T-helper 17 cell (primary cell): ENCODE measurements around the gene SPAST. TPM values are rescaled to one million over a fixed set of nuclear protein-coding genes. Genes with fewer than 3 reads are reported as not detected.
"Not testable (repeated sequence)": the region's sequence is repeated elsewhere in the genome, so short reads cannot be mapped to it uniquely, and the experiment has no call there.

ENCODE experiments used
- ATAC-seq: fragments of 150-1000 bp; cut with Tn5 transposase; 2 replicates; pipeline ENCODE4 v1.10.0; 2021; ENCODE audit warnings: mild to moderate bottlenecking, moderate library complexity
- DNase-seq, 3 donors: peaks; one replicate each; pipeline versions ENCODE4 v3.0.0 to v3.0.0-alpha.2; 2020 to 2021
- H3K9me3 ChIP-seq: one replicate; pipeline ENCODE4 v1.7.0; 2013; ENCODE audit warnings: low read length, mild to moderate bottlenecking; ENCODE audit not compliant: control insufficient read depth, poor library complexity, severe bottlenecking
- H3K27ac Mint-ChIP-seq: one replicate; pipeline ENCODE4 v1.8.0; 2022; ENCODE audit warnings: mild to moderate bottlenecking, moderate library complexity, mixed read lengths
- H3K27me3 Mint-ChIP-seq: one replicate; pipeline ENCODE4 v1.8.0; 2022; ENCODE audit warnings: mixed read lengths
- H3K36me3 Mint-ChIP-seq: one replicate; pipeline ENCODE4 v1.8.0; 2022; ENCODE audit warnings: low read depth, mixed read lengths
- H3K4me1 Mint-ChIP-seq: one replicate; pipeline ENCODE4 v1.8.0; 2022; ENCODE audit warnings: mild to moderate bottlenecking, mixed read lengths
- H3K4me3 Mint-ChIP-seq: one replicate; pipeline ENCODE4 v1.8.0; 2022; ENCODE audit warnings: mild to moderate bottlenecking, moderate library complexity, mixed read lengths
- total RNA-seq, 4 donors: library from RNA in 2 of 4; stranded (reverse) in 2 of 4; gene quantifications; one replicate each; pipeline ENCODE4 v1.2.3 and lab custom pipeline; 2022 to 2026

Gene SPAST
- total RNA-seq, 2 donors from 2014 or later = 15.8 to 16.8 TPM

DNA sequence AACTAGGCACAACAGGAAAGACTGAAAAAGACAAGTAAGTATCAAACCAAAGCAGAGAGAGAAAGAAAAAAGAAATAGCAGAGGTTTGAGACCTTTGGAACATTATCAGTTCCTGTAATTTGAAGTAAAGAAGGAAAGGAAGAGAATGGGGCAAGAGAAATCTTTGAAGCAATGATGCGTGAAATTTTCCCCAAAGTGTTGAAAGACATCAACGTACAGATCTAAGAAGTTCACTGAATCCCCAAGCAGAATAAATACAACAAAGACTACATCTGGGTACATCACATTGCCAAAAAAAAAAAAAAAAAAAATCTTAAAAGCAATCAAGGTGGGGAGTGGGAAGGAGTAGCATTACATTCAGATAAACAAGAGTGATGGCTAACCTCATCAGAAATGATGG, 96.3 kb downstream of the SPAST start:
- H3K27me3 Mint-ChIP-seq = no peaks in the 10 kb centered on the region
- H3K4me1 Mint-ChIP-seq = peaks cover 2% of the 10 kb centered on the region
- H3K4me3 Mint-ChIP-seq = no peak overlapping the region
- no peak for DNase-seq
- no peak overlapping the region for H3K27ac Mint-ChIP-seq
- H3K9me3 ChIP-seq = no peaks in the 10 kb centered on the region
- ATAC-seq = no peak
- H3K36me3 Mint-ChIP-seq = no peaks in the 10 kb centered on the region

DNA sequence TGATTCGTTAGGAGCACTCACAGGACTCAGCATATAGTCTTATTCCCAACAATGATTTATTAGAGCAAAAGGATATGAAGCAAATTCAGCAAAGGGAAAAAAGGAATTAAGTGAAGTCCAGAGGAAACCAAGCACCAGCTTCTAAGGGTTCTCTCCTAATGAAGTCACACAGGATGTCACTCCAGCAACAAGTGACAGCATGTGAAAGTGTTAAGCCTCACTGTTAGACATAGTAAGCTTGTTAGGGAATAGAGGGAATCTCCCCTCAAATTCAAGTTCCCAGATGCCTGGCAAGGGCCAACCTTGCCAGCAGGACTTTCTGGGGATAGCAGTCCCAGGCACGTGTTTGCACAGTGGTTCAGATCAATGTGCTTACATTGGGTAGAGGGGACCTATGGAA, 97.9 kb downstream of the SPAST start:
- no peaks in the 10 kb centered on the region for H3K9me3 ChIP-seq
- Mint-ChIP-seq H3K4me1 (peaks cover 8% of the 10 kb centered on the region), H3K4me3 (no peak overlapping the region), H3K27me3 (no peaks in the 10 kb centered on the region), H3K27ac (no peak overlapping the region), H3K36me3 (no peaks in the 10 kb centered on the region)
- DNase-seq (no peak), ATAC-seq (no peak)

DNA sequence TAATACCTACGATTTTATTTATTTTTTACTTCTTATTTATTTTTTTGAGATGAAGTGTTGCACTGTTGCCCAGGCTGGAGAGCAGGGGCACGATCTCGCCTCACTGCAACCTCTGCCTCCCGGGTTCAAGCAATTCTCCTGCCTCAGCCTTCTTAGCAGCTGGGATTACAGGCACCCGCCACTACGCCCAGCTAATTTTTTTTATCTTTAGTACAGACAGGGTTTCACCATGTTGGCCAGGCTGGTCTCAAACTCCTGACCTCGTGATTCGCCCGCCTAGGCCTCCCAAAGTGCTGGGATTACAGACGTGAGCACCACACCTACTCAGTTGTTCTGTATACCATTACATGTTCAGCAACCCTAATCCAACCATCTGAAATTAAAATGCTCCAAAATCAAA, 100.9 kb downstream of the SPAST start:
- DNase-seq, H3K9me3 ChIP-seq, H3K27me3 Mint-ChIP-seq, H3K27ac Mint-ChIP-seq, ATAC-seq, H3K36me3 Mint-ChIP-seq: not testable (repeated sequence)
- Mint-ChIP-seq H3K4me1 (peaks cover 20% of the 10 kb centered on the region), H3K4me3 (peak overlapping the region; percentile 98)

DNA sequence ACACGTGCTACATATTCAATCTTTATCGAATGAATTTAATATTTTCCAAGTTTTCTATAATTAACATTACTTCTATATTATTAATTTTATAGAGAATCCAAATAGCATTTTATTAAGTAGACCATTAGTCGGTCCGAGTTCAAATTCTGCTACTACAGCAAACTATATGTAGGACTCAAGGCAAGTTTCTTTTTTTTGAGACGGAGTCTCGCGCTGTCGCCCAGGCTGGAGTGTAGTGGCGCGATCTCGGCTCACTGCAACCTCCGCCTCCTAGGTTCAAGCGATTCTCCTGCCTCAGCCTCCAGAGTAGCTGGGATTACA, 101.6 kb downstream of the SPAST start:
- H3K9me3 ChIP-seq, H3K27me3 Mint-ChIP-seq, H3K36me3 Mint-ChIP-seq, DNase-seq: not testable (repeated sequence)
- Mint-ChIP-seq H3K4me3 (peak overlapping the region; percentile 98), H3K27ac (peak overlapping the region; percentile 95), H3K4me1 (peaks cover 20% of the 10 kb centered on the region)
- ATAC-seq = peak; percentile 11

DNA sequence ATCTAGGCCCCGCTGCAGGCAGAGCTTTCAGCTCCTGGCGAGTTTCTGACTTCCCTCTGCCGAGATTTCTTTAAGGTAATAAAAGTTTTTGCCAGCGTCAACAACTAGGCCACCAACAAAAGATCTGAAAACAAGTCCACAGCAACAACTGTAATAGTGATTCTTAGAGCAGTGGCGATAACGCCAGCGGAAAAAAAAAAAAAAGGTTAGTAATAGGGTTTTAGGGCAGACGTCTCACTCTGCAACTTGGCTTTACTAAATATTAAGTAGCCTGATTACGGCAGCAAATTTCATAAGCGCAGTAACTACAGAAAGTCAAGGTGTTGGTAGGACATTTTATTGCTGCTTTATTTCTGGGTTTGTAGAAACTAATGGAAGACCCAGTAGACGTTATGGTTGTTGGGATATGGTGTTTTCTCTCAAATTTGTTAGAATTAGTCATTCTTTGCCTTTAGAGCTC, 102.8 kb downstream of the SPAST start:
- Mint-ChIP-seq H3K4me3 (peak overlapping the region; percentile 98), H3K27me3 (no peaks in the 10 kb centered on the region), H3K27ac (peak overlapping the region; percentile 95), H3K4me1 (peaks cover 18% of the 10 kb centered on the region), H3K36me3 (no peaks in the 10 kb centered on the region)
- DNase-seq (no peak), ATAC-seq (no peak)
- no peaks in the 10 kb centered on the region for H3K9me3 ChIP-seq

DNA sequence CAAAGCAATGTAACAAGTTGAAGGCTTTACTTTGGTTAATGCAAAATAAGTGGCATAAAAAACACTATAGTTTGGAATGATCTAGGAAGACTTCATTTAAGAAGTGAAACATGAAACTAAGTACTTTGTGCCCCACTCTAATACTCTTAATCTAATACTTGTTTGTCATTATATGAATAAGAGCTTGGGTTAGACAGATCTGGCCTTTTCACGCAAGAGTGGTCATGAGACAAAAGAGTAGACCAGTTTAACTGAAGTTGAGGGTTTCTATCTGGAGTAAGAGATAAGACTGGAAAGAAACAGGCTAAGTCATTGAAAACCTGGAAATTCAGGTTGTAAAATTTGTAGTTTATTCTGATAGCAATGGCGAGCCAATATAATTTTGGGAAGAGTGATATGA, 105.2 kb downstream of the SPAST start:
- no peak for DNase-seq
- Mint-ChIP-seq H3K27ac (no peak overlapping the region), H3K27me3 (no peaks in the 10 kb centered on the region), H3K4me3 (no peak overlapping the region), H3K4me1 (peaks cover 31% of the 10 kb centered on the region), H3K36me3 (peaks cover 12% of the 10 kb centered on the region)
- no peak for ATAC-seq
- no peaks in the 10 kb centered on the region for H3K9me3 ChIP-seq

DNA sequence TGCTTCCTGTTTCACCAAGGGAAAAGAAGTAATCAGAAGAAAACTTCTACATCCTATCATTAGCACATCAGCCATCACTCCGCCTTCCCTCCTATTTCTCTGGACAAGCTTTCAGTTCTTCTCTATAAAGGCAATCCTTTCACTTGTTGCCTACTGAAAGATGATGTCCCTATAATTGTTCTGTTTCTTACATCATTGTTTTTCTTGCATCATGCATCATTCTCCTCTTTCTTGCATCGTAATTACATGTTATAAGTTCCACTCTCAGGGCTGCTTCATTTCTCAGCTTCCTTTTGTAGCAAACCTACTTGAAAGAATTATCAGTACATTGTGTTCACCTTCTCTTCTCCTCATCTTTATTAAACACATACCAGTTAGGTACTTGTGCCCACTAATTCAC, 109.5 kb downstream of the SPAST start:
- ATAC-seq (no peak), DNase-seq (no peak)
- Mint-ChIP-seq H3K4me3 (no peak overlapping the region), H3K4me1 (peaks cover 21% of the 10 kb centered on the region), H3K27ac (peak overlapping the region; percentile 44), H3K27me3 (no peaks in the 10 kb centered on the region), H3K36me3 (peaks cover 18% of the 10 kb centered on the region)
- H3K9me3 ChIP-seq = no peaks in the 10 kb centered on the region

DNA sequence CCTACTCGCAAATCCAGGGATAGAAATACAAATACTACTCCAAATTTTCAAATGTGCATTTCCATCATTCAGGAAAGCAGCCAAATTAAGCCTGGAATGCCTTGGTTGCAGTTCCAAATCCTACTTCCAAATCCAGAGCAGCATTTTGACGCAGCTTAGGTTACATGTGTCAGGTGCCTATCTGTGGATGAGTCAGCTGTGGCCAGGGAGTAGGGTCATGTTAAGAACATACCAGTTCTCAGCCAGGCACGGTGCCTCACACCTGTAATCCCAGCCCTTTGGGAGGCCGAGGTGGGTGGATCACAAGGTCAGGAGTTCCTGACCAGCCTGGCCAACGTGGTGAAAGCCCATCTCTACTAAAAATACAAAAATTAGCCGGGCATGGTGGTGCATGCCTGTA, 119.3 kb downstream of the SPAST start:
- Mint-ChIP-seq H3K36me3 (peaks cover 4% of the 10 kb centered on the region), H3K4me1 (peaks cover 6% of the 10 kb centered on the region), H3K27ac (no peak overlapping the region), H3K4me3 (no peak overlapping the region), H3K27me3 (no peaks in the 10 kb centered on the region)
- H3K9me3 ChIP-seq = no peaks in the 10 kb centered on the region
- no peak for DNase-seq
- no peak for ATAC-seq

DNA sequence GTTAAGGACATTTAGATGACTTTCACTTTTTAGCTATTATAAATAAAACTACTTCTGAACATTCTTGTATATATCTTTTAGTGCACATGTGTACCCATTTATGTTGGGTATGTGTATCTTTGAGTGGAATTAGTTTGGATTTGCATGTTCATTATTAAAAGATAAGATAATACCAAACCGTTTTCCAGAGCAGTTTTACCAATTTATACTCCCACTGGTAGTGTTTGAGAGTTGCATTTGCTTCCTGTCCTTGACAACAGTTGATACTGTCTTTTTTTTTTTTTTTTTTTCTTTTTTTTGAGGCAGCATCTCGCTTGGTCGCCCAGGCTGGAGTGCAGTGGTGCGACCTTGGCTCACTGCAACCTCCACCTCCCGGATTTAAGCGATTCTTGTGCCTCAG, 125.7 kb downstream of the SPAST start:
- H3K27ac Mint-ChIP-seq = no peak overlapping the region
- ATAC-seq (no peak), DNase-seq (no peak)
- H3K4me1 Mint-ChIP-seq = peaks cover 20% of the 10 kb centered on the region
- no peak overlapping the region for H3K4me3 Mint-ChIP-seq
- peaks cover 6% of the 10 kb centered on the region for H3K36me3 Mint-ChIP-seq
- no peaks in the 10 kb centered on the region for H3K27me3 Mint-ChIP-seq
- no peaks in the 10 kb centered on the region for H3K9me3 ChIP-seq

DNA sequence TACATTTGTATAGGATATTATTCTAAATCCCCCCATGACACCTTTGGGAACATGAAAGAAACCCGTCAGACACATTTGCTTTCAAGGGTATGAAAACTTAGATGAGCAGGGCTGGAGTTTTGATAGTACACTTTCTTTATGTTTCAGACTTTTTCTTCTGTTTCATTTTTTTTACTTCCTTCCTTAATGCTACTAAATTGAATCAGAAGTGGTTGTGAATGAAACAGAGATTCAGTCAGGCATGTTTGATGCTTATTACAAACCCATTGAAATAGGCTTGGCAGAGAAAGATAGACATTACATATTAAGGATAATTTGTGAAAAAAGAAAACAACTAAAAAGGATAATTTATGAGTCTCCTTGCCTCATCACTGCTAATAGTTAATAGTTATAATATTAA, 129.1 kb downstream of the SPAST start:
- peaks cover 6% of the 10 kb centered on the region for H3K36me3 Mint-ChIP-seq
- DNase-seq (no peak), ATAC-seq (no peak)
- no peak overlapping the region for H3K4me3 Mint-ChIP-seq
- H3K27me3 Mint-ChIP-seq = no peaks in the 10 kb centered on the region
- H3K4me1 Mint-ChIP-seq = peaks cover 17% of the 10 kb centered on the region
- H3K27ac Mint-ChIP-seq = no peak overlapping the region
- no peaks in the 10 kb centered on the region for H3K9me3 ChIP-seq

DNA sequence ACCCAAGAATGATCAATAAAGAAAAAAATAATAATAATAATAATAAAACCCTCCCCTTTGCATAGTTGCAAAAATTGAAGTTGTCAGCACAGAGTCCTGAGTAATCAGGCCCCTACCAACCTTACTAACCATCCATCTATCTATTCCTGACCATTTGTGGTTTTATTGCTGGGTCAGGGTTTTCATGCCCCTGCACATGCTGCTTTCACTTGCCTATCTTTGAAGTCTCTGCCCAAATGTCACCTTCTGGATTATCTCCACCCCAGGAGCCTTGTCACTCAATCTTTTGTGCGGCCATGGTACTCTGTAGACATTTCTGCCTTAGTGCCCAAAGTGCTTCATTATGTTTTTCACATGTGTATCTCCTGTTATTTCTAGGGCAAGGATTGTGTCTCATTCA, 137.5 kb downstream of the SPAST start:
- Mint-ChIP-seq H3K4me3 (no peak overlapping the region), H3K36me3 (peaks cover 19% of the 10 kb centered on the region), H3K27ac (no peak overlapping the region), H3K4me1 (peaks cover 9% of the 10 kb centered on the region), H3K27me3 (no peaks in the 10 kb centered on the region)
- no peaks in the 10 kb centered on the region for H3K9me3 ChIP-seq
- no peak for ATAC-seq
- no peak for DNase-seq

DNA sequence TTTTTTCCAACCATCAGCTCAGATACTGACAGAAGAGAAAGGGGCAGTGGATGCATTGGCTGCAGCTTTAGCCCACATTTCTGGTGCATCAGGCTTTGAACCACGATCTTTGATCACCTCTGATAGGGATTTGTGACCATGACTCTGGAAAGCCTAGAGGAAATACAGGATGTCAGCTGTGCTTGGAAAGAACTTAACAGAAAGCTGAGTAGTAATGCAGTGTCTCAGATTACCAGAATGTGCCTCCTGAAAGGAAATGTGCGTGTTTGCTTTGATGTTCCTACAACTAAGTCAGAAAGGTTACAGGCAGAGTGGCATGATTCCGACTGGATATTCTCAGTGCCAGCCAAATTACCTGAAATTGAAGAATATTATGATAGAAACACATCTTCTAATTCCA, 140.1 kb downstream of the SPAST start:
- H3K4me1 Mint-ChIP-seq, DNase-seq, ATAC-seq, H3K4me3 Mint-ChIP-seq, H3K9me3 ChIP-seq, H3K27ac Mint-ChIP-seq, H3K27me3 Mint-ChIP-seq: not testable (repeated sequence)
- peaks cover 14% of the 10 kb centered on the region for H3K36me3 Mint-ChIP-seq
